ENCODE data around the gene AGPAT4. TPM values are rescaled to one million over a fixed set of nuclear protein-coding genes. Genes with fewer than 3 reads are reported as not detected.

Gene AGPAT4
- total and polyA plus RNA-seq, 2 of the 13 experiments (the other 11 are each of a cell fraction or from before 2014, with no cell fraction given): 0.07 to 0.13 TPM

DNA sequence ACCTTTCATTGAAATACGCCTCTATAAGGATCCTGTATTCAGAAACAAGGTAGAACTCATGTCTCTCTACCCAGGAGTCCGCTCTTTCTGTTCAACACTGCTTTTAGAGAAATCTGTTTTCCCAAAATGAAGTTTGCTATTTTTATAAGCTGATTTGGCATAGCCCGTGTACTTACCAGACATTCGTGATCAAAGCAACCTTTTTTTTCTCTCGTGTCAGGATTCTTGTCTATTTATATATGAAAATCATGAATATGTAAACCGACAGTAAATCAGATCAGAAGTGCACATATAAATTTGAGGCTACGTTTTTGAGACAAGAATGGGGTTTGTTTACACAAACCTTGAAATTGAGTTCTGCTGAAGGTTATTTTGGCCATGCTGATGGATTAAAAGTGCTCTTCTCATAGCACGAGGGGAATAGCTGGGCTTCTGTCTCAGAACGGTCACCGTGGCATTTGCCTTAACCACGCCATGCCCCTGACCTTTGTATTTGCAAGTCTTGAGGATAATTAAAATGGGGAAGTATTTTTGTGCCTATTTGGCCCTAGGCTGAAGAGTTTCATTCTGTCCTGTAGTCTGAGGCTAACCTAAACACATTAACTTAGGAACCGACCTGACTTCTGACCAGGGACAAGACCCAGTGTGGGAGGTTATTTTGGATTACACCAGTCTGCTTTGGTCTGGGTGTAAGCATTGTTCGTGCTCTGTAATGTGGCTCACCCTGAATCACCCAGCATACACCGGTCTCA is 163.7 kb downstream of the AGPAT4 start:
- H3K27me3 ChIP-seq (ENCODE audit: control insufficient read depth in 1 of 2, insufficient read depth in 2 of 2, low read length in 2 of 2): no peaks in the 10 kb centered on the region
- no peak overlapping the region for H3K9ac ChIP-seq (ENCODE audit: insufficient read depth, low read depth, low read length)
- peak; percentile 35 for TF ChIP-seq RBM22 (optimal IDR thresholded peaks at IDR 0.05; ENCODE audit: low read length)
- TF ChIP-seq, protein P1, sequence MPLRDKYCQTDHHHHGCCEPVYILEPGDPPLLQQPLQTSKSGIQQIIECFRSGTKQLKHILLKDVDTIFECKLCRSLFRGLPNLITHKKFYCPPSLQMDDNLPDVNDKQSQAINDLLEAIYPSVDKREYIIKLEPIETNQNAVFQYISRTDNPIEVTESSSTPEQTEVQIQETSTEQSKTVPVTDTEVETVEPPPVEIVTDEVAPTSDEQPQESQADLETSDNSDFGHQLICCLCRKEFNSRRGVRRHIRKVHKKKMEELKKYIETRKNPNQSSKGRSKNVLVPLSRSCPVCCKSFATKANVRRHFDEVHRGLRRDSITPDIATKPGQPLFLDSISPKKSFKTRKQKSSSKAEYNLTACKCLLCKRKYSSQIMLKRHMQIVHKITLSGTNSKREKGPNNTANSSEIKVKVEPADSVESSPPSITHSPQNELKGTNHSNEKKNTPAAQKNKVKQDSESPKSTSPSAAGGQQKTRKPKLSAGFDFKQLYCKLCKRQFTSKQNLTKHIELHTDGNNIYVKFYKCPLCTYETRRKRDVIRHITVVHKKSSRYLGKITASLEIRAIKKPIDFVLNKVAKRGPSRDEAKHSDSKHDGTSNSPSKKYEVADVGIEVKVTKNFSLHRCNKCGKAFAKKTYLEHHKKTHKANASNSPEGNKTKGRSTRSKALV (CRISPR knock-in tag; IDR thresholded peaks at IDR 0.05): no peak
- H3K27ac ChIP-seq (ENCODE audit: extremely low read length, insufficient read depth, low read length): no peak overlapping the region
- H2AFZ ChIP-seq (ENCODE audit: low read length): no peak overlapping the region
- no peaks in the 10 kb centered on the region for H3K4me1 ChIP-seq (ENCODE audit: insufficient read depth, low read length)
- H3K4me2 ChIP-seq (ENCODE audit: low read depth, low read length): no peak overlapping the region
- intact Hi-C loops (cut with micrococcal nuclease; ENCODE audit: unreplicated experiment): no loop called here
- DNase-seq (ENCODE audit: low spot score): no peak
- H4K20me1 ChIP-seq (ENCODE audit: insufficient read depth, low read length): no peaks in the 10 kb centered on the region
- peaks cover 20 to 82% of the 10 kb centered on the region in 2 experiments; a peak in 4 of 5 replicates for H3K36me3 ChIP-seq (replicated peaks in 1 of 2; ENCODE audit: control insufficient read depth in 1 of 2, insufficient read depth in 2 of 2, low read length in 2 of 2)
- H3K4me3 ChIP-seq (replicated peaks in 1 of 3; ENCODE audit: insufficient read depth in 1 of 3, low read depth in 2 of 3, low read length in 3 of 3): no peak overlapping the region
- 98% methylated on average over 14 of the region's 14 CpGs for WGBS (ENCODE audit: low lambda C conversion rate)
- no peak for FAIRE-seq
- ATAC-seq: no peak
- ChIA-PET CTCF (ENCODE audit: low intra/inter-chr PET ratio, low total read pairs) (no interaction called here), POLR2A (no interaction called here)
- H3K9me3 ChIP-seq (ENCODE audit: low read length): no peaks in the 10 kb centered on the region
- H3K79me2 ChIP-seq (ENCODE audit: insufficient read depth, low read length): no peaks in the 10 kb centered on the region
- in situ Hi-C loops (cut with HindIII; ENCODE audit: extremely low pct_ligation_motif_present, low pct_unique_long_range_greater_than_20kb): no loop called here
- no TSS peak for BruUV-seq (replicated peaks)

DNA sequence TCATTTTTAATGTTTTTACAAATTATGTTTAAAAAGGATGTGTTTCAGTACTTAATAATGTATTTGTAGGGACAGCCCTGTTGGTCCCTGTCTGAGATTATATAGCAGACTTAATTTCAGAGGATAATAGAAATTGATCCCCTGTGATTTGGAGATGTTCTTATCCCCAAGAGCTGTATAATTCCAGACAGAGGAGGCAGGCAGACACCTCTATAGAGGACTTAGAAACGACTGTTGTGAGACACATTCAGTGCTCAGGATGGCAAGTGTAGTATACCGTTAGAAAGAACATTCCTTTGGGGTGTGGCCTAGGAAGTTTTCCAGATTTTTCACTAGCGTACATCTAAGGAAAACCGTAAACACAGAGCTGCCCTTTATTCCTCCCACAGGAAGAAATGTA is 164.5 kb downstream of the AGPAT4 start:
- Histone ChIP-seq H3K79me2 (ENCODE audit: insufficient read depth, low read length) (no peaks in the 10 kb centered on the region), H3K4me3 (replicated peaks in 1 of 3; ENCODE audit: insufficient read depth in 1 of 3, low read depth in 2 of 3, low read length in 3 of 3) (no peak overlapping the region), H2AFZ (ENCODE audit: low read length) (no peak overlapping the region), H3K4me2 (ENCODE audit: low read depth, low read length) (no peak overlapping the region), H3K4me1 (ENCODE audit: insufficient read depth, low read length) (no peaks in the 10 kb centered on the region), H3K36me3 (replicated peaks in 1 of 2; ENCODE audit: control insufficient read depth in 1 of 2, insufficient read depth in 2 of 2, low read length in 2 of 2) (peaks cover 20 to 74% of the 10 kb centered on the region in 2 experiments; a peak in 4 of 5 replicates), H3K27me3 (ENCODE audit: control insufficient read depth in 1 of 2, insufficient read depth in 2 of 2, low read length in 2 of 2) (no peaks in the 10 kb centered on the region), H4K20me1 (ENCODE audit: insufficient read depth, low read length) (no peaks in the 10 kb centered on the region), H3K9ac (ENCODE audit: insufficient read depth, low read depth, low read length) (no peak overlapping the region), H3K27ac (ENCODE audit: extremely low read length, insufficient read depth, low read length) (no peak overlapping the region), H3K9me3 (ENCODE audit: low read length) (no peaks in the 10 kb centered on the region)
- ATAC-seq (no peak), FAIRE-seq (no peak), DNase-seq (ENCODE audit: low spot score) (no peak)
- WGBS (ENCODE audit: low lambda C conversion rate): 100% methylated on average over 4 of the region's 4 CpGs
- intact Hi-C loops (cut with micrococcal nuclease; ENCODE audit: unreplicated experiment) (no loop called here), in situ Hi-C loops (cut with HindIII; ENCODE audit: extremely low pct_ligation_motif_present, low pct_unique_long_range_greater_than_20kb) (no loop called here)
- ChIA-PET CTCF (ENCODE audit: low intra/inter-chr PET ratio, low total read pairs) (no interaction called here), POLR2A (no interaction called here)
- BruUV-seq (replicated peaks): no TSS peak
- TF ChIP-seq ATRX (CRISPR knock-in tag; IDR thresholded peaks at IDR 0.05; ENCODE audit: borderline replicate concordance) (no peak), RELA (CRISPR knock-in tag; IDR thresholded peaks at IDR 0.05) (no peak), DR1 (CRISPR knock-in tag; IDR thresholded peaks at IDR 0.05) (no peak), NR2F2 (IDR thresholded peaks at IDR 0.05; ENCODE audit: borderline replicate concordance, low read depth) (no peak), ATAD3A (CRISPR knock-in tag; IDR thresholded peaks at IDR 0.05) (no peak), FOXC1 (CRISPR knock-in tag; IDR thresholded peaks at IDR 0.05; ENCODE audit: borderline replicate concordance) (no peak), ZSCAN9 (CRISPR knock-in tag; IDR thresholded peaks at IDR 0.05; ENCODE audit: borderline replicate concordance) (no peak), PRMT3 (CRISPR knock-in tag; IDR thresholded peaks at IDR 0.05; ENCODE audit: borderline replicate concordance, low read depth) (no peak), ZNF101 (CRISPR knock-in tag; IDR thresholded peaks at IDR 0.05; ENCODE audit: borderline replicate concordance, low read depth) (no peak), DNMT1 (CRISPR knock-in tag; IDR thresholded peaks at IDR 0.05) (no peak)
- TF ChIP-seq, protein P2, sequence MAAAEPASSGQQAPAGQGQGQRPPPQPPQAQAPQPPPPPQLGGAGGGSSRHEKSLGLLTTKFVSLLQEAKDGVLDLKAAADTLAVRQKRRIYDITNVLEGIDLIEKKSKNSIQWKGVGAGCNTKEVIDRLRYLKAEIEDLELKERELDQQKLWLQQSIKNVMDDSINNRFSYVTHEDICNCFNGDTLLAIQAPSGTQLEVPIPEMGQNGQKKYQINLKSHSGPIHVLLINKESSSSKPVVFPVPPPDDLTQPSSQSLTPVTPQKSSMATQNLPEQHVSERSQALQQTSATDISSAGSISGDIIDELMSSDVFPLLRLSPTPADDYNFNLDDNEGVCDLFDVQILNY (CRISPR knock-in tag; conservative IDR thresholded peaks at IDR 0.05): no peak
- TF ChIP-seq, protein P3, sequence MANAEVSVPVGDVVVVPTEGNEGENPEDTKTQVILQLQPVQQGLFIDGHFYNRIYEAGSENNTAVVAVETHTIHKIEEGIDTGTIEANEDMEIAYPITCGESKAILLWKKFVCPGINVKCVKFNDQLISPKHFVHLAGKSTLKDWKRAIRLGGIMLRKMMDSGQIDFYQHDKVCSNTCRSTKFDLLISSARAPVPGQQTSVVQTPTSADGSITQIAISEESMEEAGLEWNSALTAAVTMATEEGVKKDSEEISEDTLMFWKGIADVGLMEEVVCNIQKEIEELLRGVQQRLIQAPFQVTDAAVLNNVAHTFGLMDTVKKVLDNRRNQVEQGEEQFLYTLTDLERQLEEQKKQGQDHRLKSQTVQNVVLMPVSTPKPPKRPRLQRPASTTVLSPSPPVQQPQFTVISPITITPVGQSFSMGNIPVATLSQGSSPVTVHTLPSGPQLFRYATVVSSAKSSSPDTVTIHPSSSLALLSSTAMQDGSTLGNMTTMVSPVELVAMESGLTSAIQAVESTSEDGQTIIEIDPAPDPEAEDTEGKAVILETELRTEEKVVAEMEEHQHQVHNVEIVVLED (CRISPR knock-in tag; IDR thresholded peaks at IDR 0.05; ENCODE audit: borderline replicate concordance): no peak

All from HepG2 (cell line).